ENCODE data around the gene ARID4B.

DNA sequence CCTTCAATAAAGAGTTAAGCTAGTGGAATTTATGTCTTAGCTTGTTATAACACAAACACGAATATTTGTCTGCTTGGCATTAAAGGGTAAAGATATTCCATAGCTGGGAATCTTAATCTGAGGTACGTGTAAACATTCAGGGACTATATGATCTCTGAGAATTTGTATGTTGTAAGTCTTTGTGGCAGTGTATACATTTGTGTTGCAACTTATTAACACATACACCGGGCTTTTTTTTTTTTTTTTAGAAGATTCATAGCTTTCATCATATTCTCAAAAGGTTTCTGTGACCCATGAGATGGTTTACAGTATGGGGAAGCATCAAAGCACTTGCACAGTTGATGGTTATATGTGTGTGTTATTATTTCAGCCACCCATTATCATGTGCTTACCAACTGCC is 3.4 kb upstream of the ARID4B start:
- TF ChIP-seq, protein P1, sequence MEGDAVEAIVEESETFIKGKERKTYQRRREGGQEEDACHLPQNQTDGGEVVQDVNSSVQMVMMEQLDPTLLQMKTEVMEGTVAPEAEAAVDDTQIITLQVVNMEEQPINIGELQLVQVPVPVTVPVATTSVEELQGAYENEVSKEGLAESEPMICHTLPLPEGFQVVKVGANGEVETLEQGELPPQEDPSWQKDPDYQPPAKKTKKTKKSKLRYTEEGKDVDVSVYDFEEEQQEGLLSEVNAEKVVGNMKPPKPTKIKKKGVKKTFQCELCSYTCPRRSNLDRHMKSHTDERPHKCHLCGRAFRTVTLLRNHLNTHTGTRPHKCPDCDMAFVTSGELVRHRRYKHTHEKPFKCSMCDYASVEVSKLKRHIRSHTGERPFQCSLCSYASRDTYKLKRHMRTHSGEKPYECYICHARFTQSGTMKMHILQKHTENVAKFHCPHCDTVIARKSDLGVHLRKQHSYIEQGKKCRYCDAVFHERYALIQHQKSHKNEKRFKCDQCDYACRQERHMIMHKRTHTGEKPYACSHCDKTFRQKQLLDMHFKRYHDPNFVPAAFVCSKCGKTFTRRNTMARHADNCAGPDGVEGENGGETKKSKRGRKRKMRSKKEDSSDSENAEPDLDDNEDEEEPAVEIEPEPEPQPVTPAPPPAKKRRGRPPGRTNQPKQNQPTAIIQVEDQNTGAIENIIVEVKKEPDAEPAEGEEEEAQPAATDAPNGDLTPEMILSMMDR (conservative IDR thresholded peaks at IDR 0.05 in 1 of 2, IDR thresholded peaks at IDR 0.05 in 1 of 2; ENCODE audit: low read depth in 1 of 2, low read length in 2 of 2) = no peak
- no peak for TF ChIP-seq EZH2 (IDR thresholded peaks at IDR 0.05; ENCODE audit: low read length, missing control alignments)
